Tibial artery (tissue), 4 donors: Measurements from ENCODE around the gene SPINK4.

ENCODE experiments used
- DNase-seq, 2 donors: peaks; one replicate each; pipeline ENCODE4 v3.0.0-alpha.2; 2019
- H3K27ac ChIP-seq, 2 donors: fragments of 200-600 bp; sonication (generic) in 1 of 2; 1 replicate in 1 of 2; 2 replicates in 1 of 2; pipeline ENCODE4 v1.5.1; 2018 to 2019; ENCODE audit warnings: mild to moderate bottlenecking in 1 of 2
- H3K27me3 ChIP-seq, 2 donors: fragments of 200-600 bp; sonication (generic) in 1 of 2; one replicate each; pipeline versions ENCODE4 v1.5.1 to v1.6.0; 2016 to 2019
- H3K36me3 ChIP-seq, 3 donors: fragments of 200-600 bp; sonication (generic) in 2 of 3; one replicate each; pipeline ENCODE4 v1.5.1; 2016 to 2019; ENCODE audit warnings: mild to moderate bottlenecking in 2 of 3
- H3K4me1 ChIP-seq, 4 donors: fragments of 200-600 bp; sonication (generic) in 2 of 4; 1 replicate in 3 of 4; 2 replicates in 1 of 4; pipeline ENCODE4 v1.5.1; 2016 to 2019
- H3K4me3 ChIP-seq, 2 donors: fragments of 200-600 bp; sonication (generic) in 1 of 2; 1 replicate in 1 of 2; 2 replicates in 1 of 2; pipeline ENCODE4 v1.5.1; 2018 to 2019; ENCODE audit warnings: mild to moderate bottlenecking in 2 of 2
- H3K9me3 ChIP-seq, 3 donors: fragments of 200-600 bp; sonication (generic) in 1 of 3; one replicate each; pipeline ENCODE4 v1.5.1; 2016 to 2019
- intact Hi-C: fragments of 100-400 bp; cut with DNase I; formaldehyde crosslinking; loops from one replicate; pipeline ENCODE4 v1.15.0; 2023; ENCODE audit warnings: low total_unique reads
- TF ChIP-seq, protein P1 (sequence below), 2 experiments: fragments of 200-600 bp in 1 of 2; fragments of 450-650 bp in 1 of 2; IDR thresholded peaks; one replicate each; pipeline ENCODE4 v1.5.1; 2017 to 2019; ENCODE audit warnings: antibody characterized with exemption in 2 of 2, mild to moderate bottlenecking in 1 of 2, moderate library complexity in 1 of 2

The SPINK4 gene

DNA sequence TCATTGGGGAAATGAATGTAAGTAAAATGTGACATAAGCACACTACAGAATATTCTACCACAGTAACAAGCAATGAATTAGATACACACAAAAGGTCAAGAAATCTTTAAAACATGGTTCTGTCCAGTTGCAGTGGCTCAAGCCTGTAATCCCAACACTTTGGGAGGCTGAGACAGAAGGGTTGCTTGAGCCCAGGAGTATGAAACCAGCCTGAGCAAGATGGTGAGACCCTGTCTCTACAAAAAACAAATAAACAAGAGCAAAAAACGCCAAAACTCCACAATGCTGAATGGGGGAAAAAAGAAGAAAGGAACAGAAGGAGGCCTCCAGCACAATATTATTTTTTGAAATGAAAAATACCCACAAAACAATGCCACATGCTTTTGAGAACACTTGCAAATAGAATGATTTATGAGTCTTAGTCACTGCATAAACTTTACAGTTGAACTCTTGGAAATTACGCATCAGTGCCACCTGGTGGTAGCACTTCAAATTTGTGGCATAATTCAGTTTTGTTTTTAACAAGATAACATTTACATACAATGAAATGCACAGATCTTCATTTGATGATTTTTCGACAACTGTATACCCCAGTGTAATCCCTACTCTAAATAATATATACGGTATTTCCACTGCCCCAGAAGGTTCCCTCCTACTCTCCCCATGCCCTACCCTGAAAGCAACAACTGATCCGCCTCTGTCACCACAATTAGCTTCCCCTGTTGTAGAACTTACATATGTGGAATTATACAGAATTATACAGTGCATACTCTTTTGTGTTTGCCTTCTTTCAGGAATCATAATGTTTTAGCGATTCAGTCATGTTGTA lies 14.4 kb upstream of the SPINK4 start:
- TF ChIP-seq, protein P1, sequence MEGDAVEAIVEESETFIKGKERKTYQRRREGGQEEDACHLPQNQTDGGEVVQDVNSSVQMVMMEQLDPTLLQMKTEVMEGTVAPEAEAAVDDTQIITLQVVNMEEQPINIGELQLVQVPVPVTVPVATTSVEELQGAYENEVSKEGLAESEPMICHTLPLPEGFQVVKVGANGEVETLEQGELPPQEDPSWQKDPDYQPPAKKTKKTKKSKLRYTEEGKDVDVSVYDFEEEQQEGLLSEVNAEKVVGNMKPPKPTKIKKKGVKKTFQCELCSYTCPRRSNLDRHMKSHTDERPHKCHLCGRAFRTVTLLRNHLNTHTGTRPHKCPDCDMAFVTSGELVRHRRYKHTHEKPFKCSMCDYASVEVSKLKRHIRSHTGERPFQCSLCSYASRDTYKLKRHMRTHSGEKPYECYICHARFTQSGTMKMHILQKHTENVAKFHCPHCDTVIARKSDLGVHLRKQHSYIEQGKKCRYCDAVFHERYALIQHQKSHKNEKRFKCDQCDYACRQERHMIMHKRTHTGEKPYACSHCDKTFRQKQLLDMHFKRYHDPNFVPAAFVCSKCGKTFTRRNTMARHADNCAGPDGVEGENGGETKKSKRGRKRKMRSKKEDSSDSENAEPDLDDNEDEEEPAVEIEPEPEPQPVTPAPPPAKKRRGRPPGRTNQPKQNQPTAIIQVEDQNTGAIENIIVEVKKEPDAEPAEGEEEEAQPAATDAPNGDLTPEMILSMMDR (IDR thresholded peaks at IDR 0.05): peak; percentile 60 to 97
- Histone ChIP-seq H3K27ac (peak overlapping the region; percentile 18 to 31), H3K4me1 (peaks cover 0 to 8% (median 5%) of the 10 kb centered on the region in 4 donors), H3K36me3 (no peaks in the 10 kb centered on the region), H3K9me3 (no peaks in the 10 kb centered on the region), H3K4me3 (no peak overlapping the region), H3K27me3 (no peaks in the 10 kb centered on the region)
- intact Hi-C loops: loop anchor here (2.0 kb wide), 1 partner anchor 143 kb away; no protein-coding TSS in a partner anchor
- DNase-seq: peak; percentile 58 to 66

DNA sequence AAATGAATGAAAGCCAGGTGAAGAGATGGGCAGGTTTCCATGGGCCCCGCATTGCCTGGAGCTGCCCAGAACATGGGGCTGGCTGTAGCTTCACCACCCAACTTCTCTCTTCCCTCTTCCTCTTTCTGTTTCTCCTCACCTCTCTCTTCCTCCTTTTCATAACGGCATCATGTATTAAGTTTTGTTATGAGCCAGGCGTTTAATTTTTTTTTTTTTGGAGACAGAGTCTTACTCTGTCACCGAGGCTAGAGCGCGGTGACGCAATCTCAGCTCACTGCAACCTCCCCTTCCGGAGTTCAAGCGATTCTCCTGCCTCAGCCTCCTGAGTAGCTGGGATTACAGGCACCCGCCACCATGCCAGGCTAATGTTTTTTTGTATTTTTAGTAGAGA lies 13.0 kb upstream of the SPINK4 start:
- Histone ChIP-seq H3K9me3 (no peaks in the 10 kb centered on the region), H3K4me1 (peaks cover 0 to 8% (median 5%) of the 10 kb centered on the region in 4 donors), H3K27ac (no peak overlapping the region), H3K4me3 (no peak overlapping the region), H3K36me3 (no peaks in the 10 kb centered on the region), H3K27me3 (no peaks in the 10 kb centered on the region)
- intact Hi-C loops: loop anchor here (2.0 kb wide), 1 partner anchor 144 kb away; no protein-coding TSS in a partner anchor
- TF ChIP-seq, protein P1 (IDR thresholded peaks at IDR 0.05): no peak
- DNase-seq: peak; percentile 48 to 73

DNA sequence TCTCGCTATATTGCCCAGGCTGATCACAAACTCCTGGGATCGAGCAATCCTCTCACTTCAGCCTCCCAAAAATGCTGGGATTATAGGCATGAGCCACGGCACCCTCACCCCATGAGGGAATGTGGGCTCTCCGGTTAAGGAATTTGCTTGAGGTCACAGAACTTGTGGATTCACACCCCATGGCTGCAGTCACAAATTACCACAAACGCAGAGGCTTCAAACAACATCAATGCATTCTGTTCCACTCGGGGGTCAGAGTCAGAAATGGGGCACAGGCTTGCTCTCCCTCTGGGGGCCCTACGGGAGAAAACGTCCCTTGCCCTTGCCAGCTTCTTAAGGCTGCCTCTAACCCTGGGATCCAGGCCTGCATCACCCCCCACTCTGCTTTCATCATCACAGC lies 12.2 kb upstream of the SPINK4 start:
- H3K9me3 ChIP-seq: no peaks in the 10 kb centered on the region
- H3K4me1 ChIP-seq: peaks cover 0 to 8% (median 5%) of the 10 kb centered on the region in 4 donors
- peak in 1 of 2 donors; percentile 31 for DNase-seq
- no peaks in the 10 kb centered on the region for H3K27me3 ChIP-seq
- no peaks in the 10 kb centered on the region for H3K36me3 ChIP-seq
- TF ChIP-seq, protein P1 (IDR thresholded peaks at IDR 0.05): no peak
- no peak overlapping the region for H3K4me3 ChIP-seq
- H3K27ac ChIP-seq: no peak overlapping the region
- intact Hi-C loops: loop anchor here (2.0 kb wide), 1 partner anchor 145 kb away; no protein-coding TSS in a partner anchor

DNA sequence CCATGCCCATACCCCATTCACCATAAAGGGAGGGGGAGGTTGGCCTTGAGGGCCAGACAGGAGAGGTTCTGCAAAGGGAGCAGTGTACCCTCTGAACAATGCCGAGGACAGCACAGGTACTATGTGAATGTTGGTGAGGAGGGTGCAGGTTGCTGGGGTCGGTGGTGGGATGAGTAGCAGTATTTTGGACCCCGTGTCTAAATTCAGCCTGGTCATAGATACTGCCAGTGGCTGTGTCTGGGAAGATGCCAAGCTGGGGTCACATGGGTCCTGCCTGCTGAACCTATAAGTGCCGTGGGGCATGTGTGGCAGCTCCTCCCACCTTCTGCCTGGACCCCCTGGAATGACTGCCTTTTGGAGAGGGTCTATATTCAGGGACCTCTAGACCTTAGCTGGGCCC lies 11.4 kb upstream of the SPINK4 start:
- Histone ChIP-seq H3K36me3 (no peaks in the 10 kb centered on the region), H3K4me3 (no peak overlapping the region), H3K27ac (no peak overlapping the region), H3K9me3 (no peaks in the 10 kb centered on the region), H3K27me3 (no peaks in the 10 kb centered on the region), H3K4me1 (peaks cover 0 to 8% (median 5%) of the 10 kb centered on the region in 4 donors)
- intact Hi-C loops: no loop called here
- DNase-seq: peak in 1 of 2 donors; percentile 34
- TF ChIP-seq, protein P1 (IDR thresholded peaks at IDR 0.05): no peak

DNA sequence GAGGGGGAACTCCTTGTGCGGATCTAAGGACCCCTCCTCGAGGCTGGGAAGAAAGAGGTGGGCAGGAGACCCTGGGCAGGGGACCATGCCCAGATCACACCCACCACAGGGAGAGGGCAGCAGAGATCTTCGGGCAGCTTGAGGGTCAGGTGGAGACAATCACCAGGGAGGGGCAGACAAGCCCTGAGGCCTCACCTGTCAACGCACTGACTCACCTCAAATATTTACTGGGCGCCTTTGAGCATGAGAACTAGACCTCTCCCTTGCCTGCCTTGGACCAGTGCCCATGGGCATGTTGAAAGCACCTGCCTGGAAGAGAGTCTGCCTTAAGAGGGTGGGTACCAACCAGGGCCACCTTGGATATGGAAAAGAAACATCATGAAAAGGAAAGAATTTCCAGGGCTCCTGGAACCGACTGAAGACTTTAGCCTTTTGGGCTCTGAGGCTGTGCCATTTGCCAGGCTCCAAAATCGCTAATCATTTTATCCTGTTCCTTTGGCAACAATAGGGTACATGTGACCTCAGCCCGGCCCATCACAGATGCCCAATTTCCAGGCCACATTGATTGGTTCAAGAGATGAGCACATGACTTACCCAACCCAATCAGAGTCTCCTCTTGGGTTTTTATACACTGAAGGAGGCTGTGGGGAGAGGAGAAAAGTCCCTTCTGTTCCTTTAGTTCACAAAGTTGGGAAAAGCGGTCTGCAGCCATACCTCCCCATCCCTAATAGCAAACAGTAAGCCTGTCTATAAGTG lies 10.4 kb upstream of the SPINK4 start:
- Histone ChIP-seq H3K27ac (no peak overlapping the region), H3K36me3 (no peaks in the 10 kb centered on the region), H3K27me3 (peaks cover 0 to 2% of the 10 kb centered on the region in 2 donors), H3K4me1 (peaks cover 0 to 10% (median 7%) of the 10 kb centered on the region in 4 donors), H3K9me3 (no peaks in the 10 kb centered on the region), H3K4me3 (no peak overlapping the region)
- DNase-seq: no peak
- intact Hi-C loops: no loop called here
- TF ChIP-seq, protein P1 (IDR thresholded peaks at IDR 0.05): no peak
